Muscle of back (tissue), 13 donors: Measurements from ENCODE around the gene UFD1. TPM values are rescaled to one million over a fixed set of nuclear protein-coding genes. Genes with fewer than 3 reads are reported as not detected.

Experiments used
- DNase-seq, 3 donors: peaks; one replicate each; pipeline versions ENCODE4 v3.0.0 to v3.0.0-alpha.2; 2013
- long read RNA-seq, 9 donors: transcript quantifications; one replicate each; lab custom pipeline, GENCODE V29; 2026
- polyA plus RNA-seq, 10 donors: library from polyadenylated mRNA; unstranded; fragments of 120-200 nt; gene quantifications; one replicate each; pipeline ENCODE4 v1.2.1, GENCODE V29; 2013; ENCODE audit not compliant: insufficient read length in 10 of 10

Gene UFD1
- 10 to 100 TPM; 36.4 to 53.2 (median 41.2) TPM for polyA plus RNA-seq
- long read RNA-seq, donor 1, transcript UFD1-201 (12 exons, 1,814 nt) = major isoform, 14 of 15 reads
- long read RNA-seq, donor 1, partial matches to known transcripts = 0 of 15 reads
- long read RNA-seq, donor 1, other reads (novel, unspliced or antisense) = 0 of 15 reads
- long read RNA-seq, donor 2, transcript UFD1-201 (12 exons, 1,814 nt) = major isoform, 9 of 21 reads
- long read RNA-seq, donor 2, partial matches to known transcripts = 12 of 21 reads
- long read RNA-seq, donor 2, other reads (novel, unspliced or antisense) = 0 of 21 reads
- long read RNA-seq, donor 3 = 0 reads
- long read RNA-seq, donor 4, transcript UFD1-201 (12 exons, 1,814 nt) = major isoform, 6 of 6 reads
- long read RNA-seq, donor 4, partial matches to known transcripts = 0 of 6 reads
- long read RNA-seq, donor 4, other reads (novel, unspliced or antisense) = 0 of 6 reads
- long read RNA-seq, donor 5, full-length matches to known transcripts = 24 of 24 reads
- long read RNA-seq, donor 5, partial matches to known transcripts = 0 of 24 reads
- long read RNA-seq, donor 5, other reads (novel, unspliced or antisense) = 0 of 24 reads
- long read RNA-seq, donor 6, transcript UFD1-201 (12 exons, 1,814 nt) = major isoform, 14 of 14 reads
- long read RNA-seq, donor 6, partial matches to known transcripts = 0 of 14 reads
- long read RNA-seq, donor 6, other reads (novel, unspliced or antisense) = 0 of 14 reads
- long read RNA-seq, donor 7, full-length matches to known transcripts = 18 of 18 reads
- long read RNA-seq, donor 7, partial matches to known transcripts = 0 of 18 reads
- long read RNA-seq, donor 7, other reads (novel, unspliced or antisense) = 0 of 18 reads
- long read RNA-seq, donor 8, transcript UFD1-201 (12 exons, 1,814 nt) = major isoform, 13 of 14 reads
- long read RNA-seq, donor 8, partial matches to known transcripts = 0 of 14 reads
- long read RNA-seq, donor 8, other reads (novel, unspliced or antisense) = 0 of 14 reads
- long read RNA-seq, donor 9 = 0 reads

GRCh38 chr22:19478901-19479354, at the start of gene UFD1:
Gene UFD1 (minus strand): TSS chr22:19479193. CDS start chr22:19479085, 108 bp downstream.
- DNase-seq = peak in 1 of 3 donors; percentile 28

DNA sequence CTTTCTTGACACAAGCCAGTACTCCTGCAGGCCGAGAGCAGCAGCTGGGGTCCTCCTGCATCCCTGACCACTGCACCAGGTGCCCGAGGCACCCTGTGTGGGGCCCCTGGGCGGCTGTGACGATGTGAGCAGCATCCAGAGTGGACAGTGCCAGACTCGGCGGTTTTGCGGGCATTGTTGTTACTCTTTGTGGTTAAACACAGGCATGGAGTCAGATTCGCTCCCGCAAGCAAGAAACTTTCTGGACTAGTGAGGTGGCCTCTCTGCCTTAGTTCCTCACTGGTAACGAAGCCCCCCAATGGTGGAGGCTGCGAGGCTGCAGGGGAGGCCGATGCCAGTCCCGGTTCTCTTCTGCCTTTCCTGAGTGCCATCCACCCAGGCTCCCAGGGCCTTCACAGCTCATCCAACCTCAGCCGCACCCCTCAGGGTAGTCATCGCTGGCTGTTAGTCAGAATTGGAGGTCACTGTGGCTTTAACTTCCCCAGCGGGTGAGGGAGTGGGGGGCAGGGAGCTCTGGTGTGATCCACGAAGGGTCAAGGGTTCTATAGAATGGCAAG, 48.9 kb upstream of the UFD1 start:
- DNase-seq = no peak

DNA sequence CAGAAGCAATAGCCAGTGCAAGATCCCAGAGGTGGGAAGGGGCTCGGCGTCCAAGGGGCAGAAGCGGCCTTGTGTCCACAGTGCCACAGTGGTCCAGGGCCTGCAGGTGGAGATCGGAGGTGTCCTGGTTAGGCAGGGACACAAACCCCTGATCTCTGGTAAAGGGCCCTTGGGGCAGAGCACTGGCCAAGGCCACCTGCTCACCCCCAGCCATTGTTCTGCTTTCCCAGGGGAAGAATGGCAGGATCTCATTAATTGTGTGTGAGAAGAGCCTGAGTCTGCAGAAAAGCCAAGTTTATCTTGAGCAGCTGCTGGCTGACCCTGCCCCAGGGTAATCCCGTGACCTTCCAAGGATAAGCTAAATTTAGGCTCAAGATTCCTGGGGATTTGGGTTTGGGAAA, 48.3 kb upstream of the UFD1 start:
- no peak for DNase-seq

- DNase-seq = no peak
Observed at GRCh38 chr22:19526702-19527111, 47.7 kb upstream of the UFD1 start.

DNA sequence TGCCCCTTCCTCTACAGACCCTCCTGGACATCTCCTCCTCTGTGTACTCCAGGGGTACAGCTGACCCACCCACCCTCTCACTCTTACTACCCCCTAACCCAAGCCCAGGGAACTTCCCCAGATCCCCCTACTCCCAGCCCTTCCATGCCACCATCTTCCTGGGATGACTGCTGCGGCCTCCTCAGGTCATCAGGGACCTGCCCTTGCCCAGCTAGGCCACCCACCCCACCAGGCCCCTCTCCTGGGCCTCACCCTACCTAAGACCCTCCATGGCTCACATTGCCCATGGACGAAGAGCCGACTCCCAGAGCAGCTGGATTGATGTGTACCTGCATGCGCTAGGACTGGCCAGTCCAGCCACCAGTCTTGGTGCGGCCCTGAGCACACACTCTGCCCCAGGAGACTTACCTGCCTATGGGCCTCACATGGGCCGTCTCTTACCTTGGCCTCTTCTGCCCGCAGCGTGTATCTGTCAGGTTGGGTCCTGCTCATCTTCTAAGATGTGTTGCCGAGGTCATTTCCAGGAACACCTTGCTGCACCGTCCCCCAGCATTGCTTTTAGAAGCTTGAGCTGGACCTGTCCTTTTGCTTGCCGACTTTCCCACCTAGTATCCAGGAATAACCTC, 47.2 kb upstream of the UFD1 start:
- no peak for DNase-seq

GRCh38 chr22:19525666-19526065, 46.7 kb upstream of the UFD1 start:
- DNase-seq = no peak

GRCh38 chr22:19525116-19525660, 46.2 kb upstream of the UFD1 start:
- no peak for DNase-seq

DNA sequence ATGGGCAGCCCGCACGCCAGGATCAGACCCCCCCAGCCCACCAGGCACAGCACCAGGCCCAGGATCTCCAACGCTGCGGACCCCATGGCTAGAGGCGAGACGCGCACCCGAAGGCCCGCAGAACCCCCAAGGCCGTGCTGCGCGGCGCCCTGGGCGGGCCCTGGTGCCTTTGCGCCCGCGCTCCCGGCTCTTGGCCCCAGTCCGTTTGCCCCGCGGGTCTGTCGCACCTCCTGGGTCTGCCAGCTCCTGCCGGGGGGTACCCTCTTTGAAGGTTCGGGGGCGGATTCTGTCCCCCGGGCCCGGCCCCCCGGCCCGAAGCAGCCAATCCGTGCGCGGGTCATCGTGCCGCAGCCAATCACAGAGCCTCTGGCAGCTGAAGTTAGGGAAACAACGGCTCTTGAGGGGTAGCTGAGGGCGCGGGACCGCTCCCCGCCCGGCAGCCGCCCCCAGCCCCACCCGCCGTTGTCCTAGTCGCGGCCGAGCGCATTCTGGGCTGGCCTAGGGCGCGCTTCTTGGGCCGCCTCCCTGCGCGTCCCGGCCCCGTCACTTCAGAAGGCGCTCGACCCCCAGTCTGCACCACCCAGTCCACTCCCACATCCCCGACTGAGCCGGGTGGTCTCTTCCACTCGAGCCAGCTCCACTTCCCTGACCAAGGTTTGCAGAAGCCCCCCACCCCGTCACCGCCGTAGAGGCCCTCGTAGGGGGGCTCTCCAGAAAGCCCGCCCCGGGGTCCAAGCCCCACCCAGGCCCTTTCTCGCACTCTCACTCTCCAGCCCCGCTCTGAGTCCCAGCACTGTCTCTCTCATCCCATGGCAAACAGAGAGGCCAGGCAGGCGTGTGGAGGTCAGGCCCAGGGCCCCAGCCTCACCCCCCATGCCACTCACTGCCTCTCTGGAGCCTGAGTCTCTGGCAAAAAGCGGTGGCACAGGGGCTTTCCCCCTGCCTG, 45.5 kb upstream of the UFD1 start, which contains the start of gene CLDN5:
CLDN5 (minus strand) TSS at position 241 of the 946 bp plus-strand sequence; CDS start at position 86, 155 bp downstream.
- peak in 2 of 3 donors; percentile 42 to 72 for DNase-seq

GRCh38 chr22:19523240-19524169, 44.5 kb upstream of the UFD1 start:
- peak in 1 of 3 donors; percentile 61 for DNase-seq

DNA sequence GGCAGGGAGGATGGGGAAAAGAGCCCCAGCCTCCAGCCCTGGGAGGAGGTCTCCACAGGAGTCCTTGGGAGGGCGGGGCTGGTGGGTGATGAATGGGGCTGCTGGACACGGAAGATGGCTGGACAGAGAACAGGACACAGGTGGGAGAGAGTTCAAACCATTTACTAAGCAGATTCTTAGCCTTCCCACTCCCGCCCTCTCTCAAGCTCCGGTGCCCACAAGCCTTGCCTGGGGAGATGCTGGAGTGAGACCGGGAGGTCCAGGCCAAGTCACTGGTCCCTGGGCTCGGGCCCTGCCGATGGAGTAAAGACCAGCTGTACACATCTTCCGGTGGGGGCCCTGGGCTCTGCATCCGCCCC, 43.9 kb upstream of the UFD1 start:
- no peak for DNase-seq

DNA sequence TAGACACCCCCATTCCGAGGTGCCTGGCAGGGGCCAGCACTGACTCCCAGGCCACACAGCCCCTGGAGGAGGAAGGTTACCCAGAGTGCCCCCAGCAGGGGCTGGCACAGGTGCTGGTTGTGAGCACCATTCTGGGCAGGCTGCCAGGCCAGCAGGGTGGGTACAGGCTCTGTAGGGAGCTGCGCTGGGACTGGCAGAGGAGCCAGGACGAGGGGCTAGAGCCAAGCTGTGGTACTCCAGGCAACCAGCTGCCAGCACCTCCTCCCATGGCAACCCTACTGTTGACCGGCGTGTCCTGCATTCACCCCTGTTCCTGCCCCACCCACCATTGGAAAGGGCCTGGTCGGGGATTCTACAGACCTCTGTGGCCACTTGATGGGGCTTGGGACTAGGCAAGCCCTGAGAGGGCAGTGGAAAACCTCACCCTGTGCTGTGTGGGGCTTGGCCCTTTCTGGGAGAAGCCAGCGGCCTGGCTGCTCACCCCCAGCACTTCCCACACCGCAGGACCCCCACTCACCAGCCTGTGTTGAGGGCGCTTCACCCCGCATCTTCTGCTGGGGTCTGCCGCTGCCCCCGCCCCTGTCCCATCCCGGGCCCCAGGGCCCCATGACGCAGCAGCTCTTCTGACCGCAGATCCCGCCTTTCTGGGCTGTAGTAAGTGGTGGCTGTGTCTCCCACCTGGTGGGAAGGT, 43.3 kb upstream of the UFD1 start:
- peak in 2 of 3 donors; percentile 38 to 56 for DNase-seq

GRCh38 chr22:19520566-19521305, 41.7 kb upstream of the UFD1 start:
- no peak for DNase-seq

GRCh38 chr22:19520007-19520406, 41.0 kb upstream of the UFD1 start:
- DNase-seq = no peak

GRCh38 chr22:19519041-19519926, 40.3 kb upstream of the UFD1 start:
- DNase-seq = peak in 2 of 3 donors; percentile 24 to 52

DNA sequence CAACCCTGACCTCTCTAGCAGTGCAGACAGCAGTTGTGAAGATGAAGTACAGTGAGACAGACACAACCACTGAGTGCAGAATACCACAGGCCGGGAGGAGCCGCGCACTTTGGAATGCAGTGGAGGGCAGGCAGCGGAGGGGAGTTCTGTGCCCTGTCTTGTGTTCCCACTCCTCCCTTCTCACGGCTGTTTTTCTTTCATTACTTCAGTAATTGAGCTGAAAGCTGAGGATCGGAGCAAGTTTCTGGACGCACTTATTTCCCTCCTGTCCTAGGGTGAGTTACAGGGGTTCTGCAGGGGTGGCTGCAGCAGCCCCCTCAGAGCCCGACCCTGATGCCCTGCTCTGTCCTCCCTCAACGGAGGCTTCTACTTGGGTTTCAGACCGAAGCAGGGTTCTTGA, 39.6 kb upstream of the UFD1 start:
- DNase-seq = no peak

DNA sequence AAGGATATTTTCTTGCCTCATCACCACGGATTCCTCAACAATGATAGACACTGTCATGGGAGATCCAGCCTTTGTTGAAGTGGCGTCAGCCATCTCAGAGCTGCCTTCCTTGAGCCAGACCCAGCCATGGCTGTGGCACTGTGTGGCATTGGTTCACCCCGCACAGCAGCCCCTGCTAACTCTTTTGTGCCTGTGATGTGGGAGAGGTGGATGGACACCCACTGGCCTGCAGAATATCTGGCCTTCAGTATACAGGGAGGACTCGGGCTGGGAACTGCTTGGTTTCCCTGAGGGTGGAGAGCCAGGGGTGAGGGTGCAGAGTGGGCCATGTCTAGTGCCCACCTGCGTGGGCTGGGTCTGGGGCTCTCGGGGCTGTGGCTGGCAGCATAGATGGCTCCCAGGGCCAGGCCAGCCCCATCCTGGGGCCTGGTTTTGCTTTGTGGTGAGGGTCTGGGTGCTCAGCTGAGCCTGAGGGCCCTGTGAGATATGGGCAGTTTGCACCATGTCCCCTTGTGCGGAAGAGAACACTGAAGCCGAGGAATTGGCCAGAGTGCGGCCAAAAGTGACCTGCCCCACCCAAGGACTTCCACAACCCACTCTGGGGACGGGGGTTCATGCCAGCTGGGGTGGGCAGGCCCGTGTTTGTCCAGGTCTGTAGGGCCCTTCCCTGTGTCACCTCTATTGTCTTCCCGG, 39.1 kb upstream of the UFD1 start:
- no peak for DNase-seq
